Skeletal muscle satellite cell (primary cell): Measurements from ENCODE around the gene SPRR5. TPM values are rescaled to one million over a fixed set of nuclear protein-coding genes. Genes with fewer than 3 reads are reported as not detected.

Experiments used
- H3K27me3 ChIP-seq: 2 replicates; pipeline ENCODE4 v1.7.0; 2013; ENCODE audit warnings: low read length; ENCODE audit not compliant: control insufficient read depth, insufficient read depth
- H3K36me3 ChIP-seq: 2 replicates; pipeline ENCODE4 v1.7.0; 2013; ENCODE audit warnings: mild to moderate bottlenecking, control low read depth, low read length; ENCODE audit not compliant: insufficient read depth
- H3K4me1 ChIP-seq: 2 replicates; pipeline ENCODE4 v1.7.0; 2013; ENCODE audit warnings: low read length; ENCODE audit not compliant: control insufficient read depth, insufficient read depth
- H3K4me2 ChIP-seq: 2 replicates; pipeline ENCODE4 v1.7.0; 2013; ENCODE audit warnings: mild to moderate bottlenecking, low read length
- H3K4me3 ChIP-seq: 2 replicates; pipeline ENCODE4 v1.7.0; 2013; ENCODE audit warnings: low read length
- H3K9ac ChIP-seq: 2 replicates; pipeline ENCODE4 v1.7.0; 2013; ENCODE audit warnings: mild to moderate bottlenecking, low read depth, low read length, moderate library complexity
- H3K9me3 ChIP-seq: replicated peaks from 2 replicates; pipeline ENCODE4 v1.7.0; 2013; ENCODE audit warnings: mild to moderate bottlenecking, control low read depth, low read length
- total RNA-seq: library from RNA; depleted of rRNA; stranded (reverse); fragments of >200 nt; gene quantifications from 2 replicates; pipeline ENCODE4 v1.2.3, GENCODE V29; 2012; rRNA removed

The SPRR5 gene, protein sequence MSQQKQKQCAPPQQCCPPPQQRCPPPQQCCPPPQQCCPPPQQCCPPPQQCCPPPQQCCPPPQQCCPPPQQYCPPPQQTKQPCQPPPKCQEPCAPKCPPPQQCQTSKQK
- total RNA-seq = not detected in 2 replicates

DNA sequence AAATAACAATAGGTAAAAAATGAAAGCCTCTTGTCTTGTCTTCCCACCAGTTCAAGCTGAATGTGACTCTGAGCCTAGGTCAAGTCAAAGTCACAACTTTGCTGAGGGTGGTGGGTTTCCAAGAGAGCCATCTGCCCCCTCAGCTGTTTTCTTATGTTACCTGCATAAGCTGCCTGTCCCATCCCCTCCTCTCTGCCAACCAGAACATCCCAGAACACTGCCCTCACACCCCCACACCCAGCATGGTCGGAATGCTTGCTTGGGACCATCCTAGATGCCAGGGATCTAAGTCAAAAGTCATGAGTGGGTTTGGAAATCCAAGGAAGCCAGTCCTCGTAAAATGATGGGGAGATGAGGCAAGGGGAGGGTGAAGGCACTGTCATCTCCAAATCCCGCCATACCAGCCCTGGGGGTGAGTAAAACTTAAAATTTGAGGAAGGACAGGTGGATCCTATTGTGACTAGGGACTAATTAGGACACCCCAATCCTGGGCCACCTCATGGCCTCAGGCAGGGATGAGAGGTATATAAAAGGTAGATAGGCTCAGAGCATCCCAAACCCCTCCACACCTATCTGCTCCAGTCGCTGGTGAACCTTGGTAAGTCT lies at the start of gene SPRR5:
TSS of gene SPRR5 (plus strand) at position 556 of the 606 bp plus-strand sequence. CDS start 1,349 bp downstream, outside the sequence.
- H3K36me3 ChIP-seq = no peaks in the 10 kb centered on the region
- H3K27me3 ChIP-seq = no peaks in the 10 kb centered on the region
- H3K4me3 ChIP-seq = no peak within 1 kb of the TSS
- H3K9me3 ChIP-seq = no peaks in the 10 kb centered on the region
- H3K9ac ChIP-seq = no peak within 1 kb of the TSS
- no peaks in the 10 kb centered on the region for H3K4me1 ChIP-seq
- no peak within 1 kb of the TSS for H3K4me2 ChIP-seq

DNA sequence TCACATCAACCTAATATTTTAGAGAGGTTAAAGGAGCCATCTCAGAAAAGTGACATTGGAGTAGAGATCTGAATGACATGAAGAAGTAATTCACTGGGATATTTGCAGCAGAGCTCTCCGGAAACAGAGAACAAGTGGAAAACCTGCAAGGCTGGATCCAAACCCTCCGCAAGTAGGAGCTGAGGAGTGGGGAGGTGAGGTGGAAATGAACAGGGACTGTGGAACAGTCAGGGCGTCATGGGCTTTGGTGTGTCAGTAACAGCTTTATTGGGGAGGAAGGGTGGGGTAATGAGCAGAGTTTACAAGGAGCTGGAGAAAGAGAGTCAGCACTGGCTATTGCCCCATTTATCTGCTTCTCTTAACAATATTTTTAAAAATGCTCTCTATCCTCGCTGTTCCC lies 48.0 kb upstream of the SPRR5 start:
- Histone ChIP-seq H3K4me3 (no peak overlapping the region), H3K4me1 (no peaks in the 10 kb centered on the region), H3K36me3 (no peaks in the 10 kb centered on the region), H3K9me3 (no peaks in the 10 kb centered on the region), H3K9ac (no peak overlapping the region), H3K4me2 (no peak overlapping the region), H3K27me3 (peaks cover 10% of the 10 kb centered on the region)

DNA sequence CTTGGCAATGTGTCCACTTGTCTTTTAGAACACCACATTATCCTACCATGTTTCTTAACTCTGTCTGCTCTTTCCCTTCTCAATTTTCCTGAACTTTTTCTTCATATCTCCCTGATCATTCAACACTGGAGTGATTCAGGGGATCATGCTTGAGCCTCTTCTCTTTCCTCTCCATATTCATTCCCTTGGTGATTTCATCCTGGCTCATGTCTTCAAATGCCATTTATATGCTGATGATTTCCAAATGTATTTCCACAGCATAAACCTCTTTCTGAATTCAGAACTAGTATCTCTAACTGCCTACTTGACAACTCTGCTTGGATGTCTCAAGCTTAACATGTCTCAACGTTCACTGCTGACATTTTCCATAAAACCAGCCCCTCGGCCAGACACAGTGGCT lies 47.1 kb upstream of the SPRR5 start:
- no peak overlapping the region for H3K9ac ChIP-seq
- peaks cover 10% of the 10 kb centered on the region for H3K27me3 ChIP-seq
- H3K9me3 ChIP-seq = no peaks in the 10 kb centered on the region
- no peak overlapping the region for H3K4me2 ChIP-seq
- peaks cover 2% of the 10 kb centered on the region for H3K4me1 ChIP-seq
- no peaks in the 10 kb centered on the region for H3K36me3 ChIP-seq
- H3K4me3 ChIP-seq = no peak overlapping the region

DNA sequence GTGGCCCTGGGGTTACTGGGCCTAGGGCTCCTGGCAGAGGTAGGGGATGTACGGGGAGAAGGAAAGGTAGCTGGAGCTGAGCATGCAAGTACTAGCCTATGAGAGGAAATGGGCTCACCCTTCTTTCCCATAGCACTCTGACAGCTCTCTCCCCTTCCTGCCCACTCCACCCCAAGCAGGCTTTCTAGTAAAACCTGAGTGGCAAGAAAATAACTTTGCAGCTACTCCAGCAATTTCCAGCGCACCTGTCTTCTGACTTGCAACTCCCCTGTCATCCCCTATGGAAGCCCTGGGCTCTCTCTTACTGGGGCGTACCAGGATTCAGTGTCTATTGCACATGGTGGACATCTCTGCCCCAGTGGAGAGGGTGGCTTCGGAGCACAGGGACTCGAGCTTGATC lies 45.4 kb upstream of the SPRR5 start:
- peaks cover 10% of the 10 kb centered on the region for H3K27me3 ChIP-seq
- peaks cover 18% of the 10 kb centered on the region for H3K4me1 ChIP-seq
- H3K36me3 ChIP-seq = no peaks in the 10 kb centered on the region
- H3K9me3 ChIP-seq = no peaks in the 10 kb centered on the region
- no peak overlapping the region for H3K4me3 ChIP-seq
- H3K9ac ChIP-seq = no peak overlapping the region
- no peak overlapping the region for H3K4me2 ChIP-seq

DNA sequence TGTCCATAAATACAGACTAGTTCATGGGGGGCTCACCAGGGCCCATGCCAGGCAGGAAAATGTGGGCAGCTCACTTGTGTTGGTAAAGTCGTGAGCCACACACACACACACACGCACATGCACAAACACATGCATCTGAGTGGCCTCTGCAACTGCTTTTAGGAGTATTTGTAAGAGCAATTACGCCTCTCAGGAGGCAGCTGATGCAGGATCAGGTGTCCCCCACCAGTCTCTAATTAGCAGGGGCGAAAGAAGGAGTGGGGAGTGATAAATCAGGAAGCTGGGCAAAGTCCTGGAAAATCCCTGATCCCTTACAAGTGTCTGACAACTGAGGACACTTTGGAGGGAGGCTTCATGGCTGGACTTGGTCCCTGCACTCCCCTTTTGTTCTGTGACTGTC lies 44.4 kb upstream of the SPRR5 start:
- H3K9me3 ChIP-seq = no peaks in the 10 kb centered on the region
- H3K9ac ChIP-seq = no peak overlapping the region
- H3K36me3 ChIP-seq = no peaks in the 10 kb centered on the region
- H3K4me2 ChIP-seq = no peak overlapping the region
- no peak overlapping the region for H3K4me3 ChIP-seq
- H3K27me3 ChIP-seq = peaks cover 10% of the 10 kb centered on the region
- peaks cover 20% of the 10 kb centered on the region for H3K4me1 ChIP-seq

DNA sequence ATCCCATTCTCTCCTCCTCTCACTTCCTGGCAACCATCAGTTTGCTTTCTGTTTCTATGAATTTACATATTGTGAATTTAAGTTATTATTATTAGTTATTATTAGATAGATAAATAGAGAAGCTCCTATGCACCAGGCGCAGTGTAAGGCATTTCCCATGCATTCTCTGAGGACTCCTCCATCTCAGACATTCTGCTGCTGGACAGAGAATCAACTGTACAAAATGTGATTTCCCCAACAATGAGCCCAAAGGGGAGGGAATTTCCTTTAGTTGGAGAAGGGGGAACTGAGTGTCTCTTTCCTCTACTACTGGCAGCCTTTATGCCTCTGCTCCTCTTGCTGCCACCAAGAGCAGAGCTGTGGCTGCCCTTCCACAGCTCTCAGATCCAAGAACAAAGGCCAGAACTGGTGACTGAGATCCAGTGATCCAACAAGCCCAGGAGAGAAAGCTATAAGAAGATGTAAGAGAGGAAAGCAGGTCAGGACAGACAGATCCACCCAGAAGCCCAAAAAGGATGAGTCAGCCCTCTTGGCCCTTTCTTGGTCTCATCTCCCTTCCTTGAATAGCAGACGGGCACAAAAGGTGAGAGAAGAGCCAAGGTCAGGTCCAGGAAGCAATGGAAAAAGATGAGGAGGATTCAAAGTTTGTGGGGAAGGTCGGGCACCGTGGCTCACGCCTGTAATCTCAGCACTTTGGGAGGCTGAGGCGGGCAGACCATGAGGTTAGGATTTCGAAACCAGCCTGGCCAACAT lies 42.1 kb upstream of the SPRR5 start:
- no peak overlapping the region for H3K4me3 ChIP-seq
- no peak overlapping the region for H3K4me2 ChIP-seq
- no peaks in the 10 kb centered on the region for H3K9me3 ChIP-seq
- no peaks in the 10 kb centered on the region for H3K36me3 ChIP-seq
- peaks cover 23% of the 10 kb centered on the region for H3K4me1 ChIP-seq
- no peak overlapping the region for H3K9ac ChIP-seq
- peaks cover 12% of the 10 kb centered on the region for H3K27me3 ChIP-seq

DNA sequence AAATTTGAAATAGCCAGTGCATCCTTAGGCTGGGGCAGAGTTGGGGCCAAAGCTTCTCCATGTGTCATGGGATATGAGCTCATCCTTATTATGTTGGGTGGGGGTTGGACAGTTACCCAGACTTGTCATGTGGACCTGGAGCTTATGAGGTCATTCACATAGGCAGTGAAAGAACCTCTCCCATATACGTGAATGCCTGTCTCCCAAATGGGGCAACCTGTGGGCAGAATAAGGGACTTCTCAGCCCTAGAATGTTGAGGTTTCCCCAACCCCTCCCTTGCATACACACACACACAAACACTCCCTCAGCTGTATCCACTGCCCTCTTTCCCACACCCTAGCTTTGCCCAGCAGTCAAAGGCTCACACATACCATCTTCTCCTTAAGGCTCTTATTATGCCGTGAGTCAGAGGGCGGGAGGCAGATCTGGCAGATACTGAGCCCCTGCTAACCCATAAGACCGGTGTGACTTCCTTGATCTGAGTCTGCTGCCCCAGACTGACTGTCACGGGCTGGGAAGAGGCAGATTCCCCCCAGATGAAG lies 40.9 kb upstream of the SPRR5 start:
- H3K9me3 ChIP-seq = no peaks in the 10 kb centered on the region
- H3K4me2 ChIP-seq = peak overlapping the region; percentile 64
- H3K27me3 ChIP-seq = peaks cover 22% of the 10 kb centered on the region
- no peaks in the 10 kb centered on the region for H3K36me3 ChIP-seq
- peak overlapping the region; percentile 0 for H3K9ac ChIP-seq
- H3K4me1 ChIP-seq = peaks cover 23% of the 10 kb centered on the region
- no peak overlapping the region for H3K4me3 ChIP-seq

DNA sequence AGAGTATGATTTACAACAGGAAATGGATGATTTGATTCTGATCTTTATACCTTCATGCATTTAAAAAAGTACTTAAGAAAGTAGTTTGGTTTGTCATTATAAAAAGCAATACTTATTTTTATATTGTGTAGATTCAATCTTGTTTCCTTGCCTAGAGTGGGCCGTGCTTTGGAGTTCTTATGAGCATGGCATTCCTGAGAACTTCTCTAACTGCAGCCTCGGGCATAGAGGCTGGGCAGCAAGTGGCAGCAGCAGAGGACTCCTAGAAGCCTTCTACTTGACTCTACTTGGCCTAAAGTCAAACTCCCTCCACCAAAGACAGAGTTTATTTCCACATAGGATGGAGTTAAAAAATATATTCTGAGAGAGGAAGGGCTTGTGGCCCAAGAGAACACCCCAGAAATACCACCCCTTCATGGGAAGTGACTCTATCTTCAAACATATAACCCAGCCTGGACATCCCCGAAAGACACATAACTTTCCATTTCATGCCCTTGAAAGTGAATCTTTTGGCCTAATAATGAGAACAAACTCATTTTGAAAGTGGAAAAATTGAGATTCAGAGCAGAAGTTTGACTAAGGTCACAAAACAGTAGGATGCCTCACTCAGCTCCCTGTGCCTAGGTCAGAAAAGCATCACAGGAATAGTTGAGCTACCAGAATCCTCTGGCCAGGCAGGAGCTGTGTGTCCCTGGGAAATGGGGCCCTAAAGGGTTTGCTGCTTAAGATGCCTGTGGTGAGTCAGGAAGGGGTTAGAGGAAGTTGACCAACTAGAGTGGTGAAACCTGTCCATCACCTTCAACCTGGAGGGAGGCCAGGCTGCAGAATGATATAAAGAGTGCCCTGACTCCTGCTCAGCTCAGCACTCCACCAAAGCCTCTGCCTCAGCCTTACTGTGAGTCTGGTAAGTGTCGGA lies 39.1 kb upstream of the SPRR5 start, which contains the start of gene IVL:
TSS of gene IVL (plus strand) at position 861 of the 916 bp plus-strand sequence. CDS start 1,252 bp downstream, outside the sequence.
- no peaks in the 10 kb centered on the region for H3K36me3 ChIP-seq
- no peak within 1 kb of the TSS for H3K9ac ChIP-seq
- peaks cover 33% of the 10 kb centered on the region for H3K27me3 ChIP-seq
- H3K9me3 ChIP-seq = no peaks in the 10 kb centered on the region
- no peak within 1 kb of the TSS for H3K4me3 ChIP-seq
- H3K4me1 ChIP-seq = peaks cover 23% of the 10 kb centered on the region
- H3K4me2 ChIP-seq = no peak within 1 kb of the TSS

DNA sequence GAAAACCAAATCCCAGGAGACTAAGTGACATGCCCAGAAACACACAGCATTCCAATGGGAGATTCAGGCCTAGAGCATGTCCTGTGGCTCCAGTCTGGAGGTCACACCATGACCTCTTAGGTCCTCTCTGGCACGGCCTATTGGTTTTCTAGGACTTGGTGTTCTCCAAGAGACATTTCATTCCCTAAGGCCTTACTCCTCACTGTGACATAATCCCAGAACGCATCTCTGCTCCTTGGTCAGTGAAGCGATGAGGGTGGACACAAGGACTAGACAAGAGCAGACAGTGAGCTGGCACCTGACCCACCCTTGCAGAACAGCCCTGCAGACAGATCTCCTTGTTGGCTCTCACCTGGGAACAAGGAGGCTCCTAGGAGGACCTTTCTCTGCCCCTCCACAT lies 37.8 kb upstream of the SPRR5 start:
- H3K4me3 ChIP-seq = no peak overlapping the region
- peaks cover 35% of the 10 kb centered on the region for H3K27me3 ChIP-seq
- no peak overlapping the region for H3K4me2 ChIP-seq

DNA sequence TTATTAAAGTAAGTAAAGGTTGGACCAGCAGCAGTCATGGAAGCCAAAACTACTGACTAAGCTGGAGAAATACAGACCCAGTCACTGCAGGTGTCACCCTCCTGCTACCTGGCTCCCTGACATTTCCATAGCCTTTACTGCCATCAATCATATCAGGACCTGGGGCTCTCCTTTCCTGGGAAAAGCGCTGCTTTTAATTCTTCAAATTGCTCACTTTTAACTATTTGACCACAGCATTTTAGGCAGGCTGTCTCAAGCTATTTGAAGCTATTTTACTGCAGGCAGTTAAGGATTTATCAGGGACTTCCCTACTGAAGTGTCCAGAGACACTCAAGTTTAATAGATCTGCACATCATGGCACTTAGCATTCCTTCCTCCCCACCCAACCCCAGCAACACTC lies 34.5 kb upstream of the SPRR5 start:
- no peaks in the 10 kb centered on the region for H3K36me3 ChIP-seq
- no peak overlapping the region for H3K4me3 ChIP-seq
- peaks cover 4% of the 10 kb centered on the region for H3K4me1 ChIP-seq
- no peaks in the 10 kb centered on the region for H3K9me3 ChIP-seq
- H3K27me3 ChIP-seq = peaks cover 37% of the 10 kb centered on the region
- no peak overlapping the region for H3K9ac ChIP-seq
- no peak overlapping the region for H3K4me2 ChIP-seq

More for the DNA sequence above, 37.8 kb upstream of the SPRR5 start:
- Histone ChIP-seq H3K9me3 (no peaks in the 10 kb centered on the region), H3K9ac (no peak overlapping the region), H3K36me3 (no peaks in the 10 kb centered on the region), H3K4me1 (peaks cover 23% of the 10 kb centered on the region)

DNA sequence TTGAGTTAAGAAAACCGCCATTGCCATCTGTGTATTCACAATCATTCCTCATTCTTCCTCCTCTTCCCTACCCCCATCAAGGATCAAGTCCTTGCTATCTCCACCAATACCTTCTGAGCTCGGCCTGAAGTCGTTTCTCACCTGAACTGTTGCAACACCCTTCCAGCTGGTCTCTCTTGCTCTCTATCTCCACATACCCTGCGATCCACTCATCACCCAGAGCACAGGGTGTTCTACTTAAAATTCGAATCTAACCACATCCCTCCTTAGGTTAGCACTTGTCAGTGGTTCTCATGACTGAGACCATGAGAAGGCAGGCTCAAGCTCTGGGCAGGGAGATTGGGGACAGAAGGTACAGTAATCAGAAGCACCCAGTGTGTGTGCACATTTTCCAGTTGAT lies 34.1 kb upstream of the SPRR5 start:
- Histone ChIP-seq H3K4me3 (no peak overlapping the region), H3K27me3 (peaks cover 37% of the 10 kb centered on the region), H3K4me1 (peaks cover 4% of the 10 kb centered on the region), H3K4me2 (no peak overlapping the region), H3K9ac (no peak overlapping the region), H3K36me3 (no peaks in the 10 kb centered on the region), H3K9me3 (no peaks in the 10 kb centered on the region)
